WERI-Rb-1 (cell line): ENCODE data around the gene EMSY.
A peak's percentile ranks its signal among the peaks of the same experiment; 100 is the strongest.

Experiments used
- DNase-seq: peaks from one replicate; pipeline ENCODE4 v3.0.0-alpha.2; 2020
- H3K27ac ChIP-seq: fragments of 250-450 bp; sonication (Bioruptor Pico); 2 replicates; pipeline ENCODE4 v1.5.1; 2020; ENCODE audit warnings: mild to moderate bottlenecking, moderate library complexity
- H3K27me3 ChIP-seq: fragments of 250-450 bp; sonication (Bioruptor Pico); 2 replicates; pipeline ENCODE4 v1.5.1; 2021; ENCODE audit warnings: mild to moderate bottlenecking, low read depth, moderate library complexity; ENCODE audit not compliant: insufficient read depth, severe bottlenecking
- H3K36me3 ChIP-seq: fragments of 250-450 bp; sonication (Bioruptor Pico); 2 replicates; pipeline ENCODE4 v1.5.1; 2020; ENCODE audit warnings: mild to moderate bottlenecking, moderate library complexity
- H3K4me3 ChIP-seq: 2 replicates; pipeline ENCODE4 v1.5.1; 2011; ENCODE audit warnings: low read depth, mild to moderate bottlenecking, control low read depth, low read length
- H3K9me3 ChIP-seq: fragments of 250-450 bp; sonication (Bioruptor Pico); 2 replicates; pipeline ENCODE4 v1.5.1; 2021; ENCODE audit warnings: mild to moderate bottlenecking, moderate library complexity; ENCODE audit not compliant: severe bottlenecking
- TF ChIP-seq, protein P1 (sequence below): IDR thresholded peaks from 2 replicates; pipeline ENCODE4 v1.5.1; 2011; ENCODE audit warnings: low read depth, mild to moderate bottlenecking, control low read depth, inconsistent platforms, low read length

Gene EMSY

DNA sequence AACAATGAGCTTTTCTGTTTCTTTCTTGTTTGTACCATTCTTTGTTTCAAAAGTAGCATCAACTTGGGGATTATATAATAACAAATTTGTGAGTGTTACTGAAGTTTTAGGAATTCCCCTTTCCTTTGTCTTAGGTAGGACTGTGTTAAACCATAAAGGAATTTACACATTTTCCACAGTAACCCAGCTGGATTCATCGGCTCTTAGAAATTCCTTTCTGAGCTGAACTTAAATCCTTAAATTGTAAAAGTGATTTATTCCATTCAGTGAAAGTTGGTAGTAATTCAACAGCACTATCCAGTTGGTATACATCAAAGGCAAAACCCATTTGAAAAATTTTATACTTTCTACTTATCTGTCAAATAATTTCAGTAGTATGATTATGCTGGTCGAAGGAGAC is 11.8 kb downstream of the EMSY start:
- TF ChIP-seq, protein P1, sequence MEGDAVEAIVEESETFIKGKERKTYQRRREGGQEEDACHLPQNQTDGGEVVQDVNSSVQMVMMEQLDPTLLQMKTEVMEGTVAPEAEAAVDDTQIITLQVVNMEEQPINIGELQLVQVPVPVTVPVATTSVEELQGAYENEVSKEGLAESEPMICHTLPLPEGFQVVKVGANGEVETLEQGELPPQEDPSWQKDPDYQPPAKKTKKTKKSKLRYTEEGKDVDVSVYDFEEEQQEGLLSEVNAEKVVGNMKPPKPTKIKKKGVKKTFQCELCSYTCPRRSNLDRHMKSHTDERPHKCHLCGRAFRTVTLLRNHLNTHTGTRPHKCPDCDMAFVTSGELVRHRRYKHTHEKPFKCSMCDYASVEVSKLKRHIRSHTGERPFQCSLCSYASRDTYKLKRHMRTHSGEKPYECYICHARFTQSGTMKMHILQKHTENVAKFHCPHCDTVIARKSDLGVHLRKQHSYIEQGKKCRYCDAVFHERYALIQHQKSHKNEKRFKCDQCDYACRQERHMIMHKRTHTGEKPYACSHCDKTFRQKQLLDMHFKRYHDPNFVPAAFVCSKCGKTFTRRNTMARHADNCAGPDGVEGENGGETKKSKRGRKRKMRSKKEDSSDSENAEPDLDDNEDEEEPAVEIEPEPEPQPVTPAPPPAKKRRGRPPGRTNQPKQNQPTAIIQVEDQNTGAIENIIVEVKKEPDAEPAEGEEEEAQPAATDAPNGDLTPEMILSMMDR: no peak
- Histone ChIP-seq H3K9me3 (no peaks in the 10 kb centered on the region), H3K4me3 (no peak overlapping the region), H3K36me3 (peaks cover 54% of the 10 kb centered on the region), H3K27me3 (no peaks in the 10 kb centered on the region), H3K27ac (no peak overlapping the region)
- no peak for DNase-seq

DNA sequence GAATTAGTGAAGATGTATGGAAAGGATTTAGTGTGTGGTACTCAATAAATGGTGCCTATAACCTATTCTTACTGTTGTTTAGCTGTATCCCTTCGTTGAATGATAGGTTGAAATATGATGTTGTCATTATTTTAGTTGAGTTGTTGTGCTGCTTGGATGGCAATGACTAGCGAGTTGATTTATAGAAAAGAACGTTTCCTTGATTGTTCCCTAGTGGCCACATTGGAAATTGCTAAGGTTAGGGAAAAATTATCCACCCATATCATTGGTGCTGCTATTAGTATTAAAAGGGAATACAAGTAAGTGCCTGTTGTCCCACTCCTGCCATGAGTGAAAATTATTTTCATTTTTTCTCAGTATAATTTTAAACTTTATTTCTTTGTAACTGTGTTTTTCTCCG is 14.5 kb downstream of the EMSY start:
- Histone ChIP-seq H3K4me3 (no peak overlapping the region), H3K9me3 (no peaks in the 10 kb centered on the region), H3K36me3 (peaks cover 39% of the 10 kb centered on the region), H3K27me3 (no peaks in the 10 kb centered on the region), H3K27ac (no peak overlapping the region)
- no peak for DNase-seq
- TF ChIP-seq, protein P1: peak; percentile 30; the same call in 1 of the 2 replicates

DNA sequence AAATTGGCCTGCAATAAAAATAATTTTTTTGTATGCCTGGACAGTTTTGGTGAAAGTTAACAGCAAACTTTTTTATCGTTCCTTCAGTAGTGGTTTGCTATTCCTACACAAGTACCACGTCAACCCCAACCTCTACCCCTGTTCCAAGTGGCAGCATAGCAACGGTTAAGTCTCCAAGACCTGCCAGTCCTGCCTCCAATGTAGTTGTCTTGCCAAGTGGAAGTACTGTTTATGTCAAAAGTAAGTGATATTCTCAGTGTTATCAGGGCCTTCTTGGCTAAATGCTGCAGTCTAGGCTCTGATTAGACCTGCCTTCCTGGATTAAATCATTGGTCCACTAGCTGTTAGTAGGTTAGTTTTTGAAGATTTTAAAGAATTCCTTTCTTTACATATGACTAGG is 15.0 kb downstream of the EMSY start:
- Histone ChIP-seq H3K9me3 (no peaks in the 10 kb centered on the region), H3K4me3 (no peak overlapping the region), H3K27me3 (no peaks in the 10 kb centered on the region), H3K27ac (no peak overlapping the region), H3K36me3 (peaks cover 38% of the 10 kb centered on the region)
- no peak for DNase-seq
- TF ChIP-seq, protein P1: no peak

DNA sequence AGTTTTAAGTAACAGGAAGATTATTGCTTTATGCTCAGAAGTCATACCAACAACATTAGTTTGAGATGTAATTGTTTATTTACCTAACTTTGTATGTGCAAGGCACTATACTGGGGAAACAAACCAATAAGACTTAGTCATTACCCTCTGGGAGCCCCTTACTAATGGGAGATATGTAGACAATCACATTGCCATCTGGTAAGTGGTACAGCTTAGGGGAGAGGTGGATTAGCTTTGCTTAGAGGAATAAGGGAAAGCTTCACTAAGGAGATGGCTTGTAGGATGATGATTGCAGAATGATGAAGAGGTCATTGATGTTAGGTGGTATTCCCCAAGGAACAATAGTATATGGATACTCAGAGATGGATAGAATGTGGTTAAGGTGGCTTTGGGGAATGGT is 17.5 kb downstream of the EMSY start:
- Histone ChIP-seq H3K4me3 (no peak overlapping the region), H3K36me3 (peaks cover 42% of the 10 kb centered on the region), H3K27me3 (no peaks in the 10 kb centered on the region), H3K9me3 (no peaks in the 10 kb centered on the region), H3K27ac (no peak overlapping the region)
- DNase-seq: no peak
- TF ChIP-seq, protein P1: no peak

DNA sequence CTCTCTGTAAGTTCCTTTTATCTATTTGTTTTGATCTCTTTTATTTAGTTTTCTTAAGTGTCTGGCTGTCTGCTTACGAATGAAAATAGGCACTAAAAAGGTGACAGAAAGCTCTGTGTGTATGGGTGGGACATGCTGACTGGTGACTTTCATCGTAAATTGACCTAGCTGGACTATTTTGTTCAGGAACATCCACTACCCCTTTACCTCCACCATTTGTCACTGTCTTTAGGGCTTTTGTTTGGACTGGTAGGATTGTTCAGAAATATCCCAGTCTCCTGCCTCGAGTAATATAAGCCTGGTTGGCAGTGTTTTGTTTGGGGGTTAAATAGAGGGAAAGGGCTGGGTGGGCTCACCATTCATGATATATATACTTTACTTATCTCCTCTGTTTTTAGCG is 20.9 kb downstream of the EMSY start:
- no peak for DNase-seq
- H3K27ac ChIP-seq: no peak overlapping the region
- TF ChIP-seq, protein P1: no peak
- H3K9me3 ChIP-seq: no peaks in the 10 kb centered on the region
- H3K36me3 ChIP-seq: peaks cover 43% of the 10 kb centered on the region
- H3K27me3 ChIP-seq: no peaks in the 10 kb centered on the region
- no peak overlapping the region for H3K4me3 ChIP-seq

DNA sequence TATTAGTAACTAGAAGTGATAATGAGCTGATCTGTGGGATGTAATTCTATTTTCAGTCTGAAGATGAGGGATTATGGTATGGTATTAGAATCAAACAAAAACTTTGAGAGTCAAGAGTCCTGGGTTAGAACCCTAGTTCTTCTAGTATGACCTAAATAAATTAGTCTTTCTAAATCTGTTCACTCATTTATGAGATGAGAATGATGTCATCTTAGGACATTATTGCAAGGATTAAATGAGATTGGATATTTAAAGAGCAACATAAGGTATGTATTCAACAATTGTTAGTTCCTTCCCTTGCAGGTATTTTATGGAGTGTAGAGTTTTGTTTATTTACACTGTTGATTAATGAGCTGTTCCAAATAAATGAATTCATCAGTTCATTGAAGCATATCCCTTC is 21.8 kb downstream of the EMSY start:
- H3K27ac ChIP-seq: no peak overlapping the region
- TF ChIP-seq, protein P1: no peak
- H3K27me3 ChIP-seq: no peaks in the 10 kb centered on the region
- no peaks in the 10 kb centered on the region for H3K9me3 ChIP-seq
- no peak overlapping the region for H3K4me3 ChIP-seq
- DNase-seq: no peak
- H3K36me3 ChIP-seq: peaks cover 42% of the 10 kb centered on the region
